Kidney capillary endothelial cell (primary cell): ENCODE results near the gene ARHGAP26.

ENCODE experiments used
- DNase-seq: peaks from one replicate; pipeline ENCODE4 v3.0.0-alpha.2; 2018; ENCODE audit warnings: low spot score

Gene ARHGAP26

GRCh38 chr5:143248391-143248790, 478.2 kb downstream of the ARHGAP26 start:
- no peak for DNase-seq

GRCh38 chr5:143248822-143249579, 478.8 kb downstream of the ARHGAP26 start:
- DNase-seq = peak; percentile 26

- DNase-seq = no peak
Measured at GRCh38 chr5:143249851-143250250, 479.7 kb downstream of the ARHGAP26 start.

- no peak for DNase-seq
Measured at GRCh38 chr5:143251190-143251589, 481.0 kb downstream of the ARHGAP26 start.

GRCh38 chr5:143251946-143252345, 481.8 kb downstream of the ARHGAP26 start:
- no peak for DNase-seq

- no peak for DNase-seq
Measured at GRCh38 chr5:143254819-143255218, 484.6 kb downstream of the ARHGAP26 start.

- DNase-seq = no peak
Measured at GRCh38 chr5:143258559-143259253, 488.5 kb downstream of the ARHGAP26 start.

GRCh38 chr5:143259254-143259605, 489.1 kb downstream of the ARHGAP26 start:
- no peak for DNase-seq

GRCh38 chr5:143261748-143262392, 491.7 kb downstream of the ARHGAP26 start:
- DNase-seq = no peak

- DNase-seq = peak; percentile 86
Measured at GRCh38 chr5:143262393-143263174, 492.4 kb downstream of the ARHGAP26 start.

GRCh38 chr5:143263272-143263810, 493.2 kb downstream of the ARHGAP26 start:
- DNase-seq = no peak

GRCh38 chr5:143265995-143266394, 495.8 kb downstream of the ARHGAP26 start:
- DNase-seq = no peak

GRCh38 chr5:143267186-143267585, 497.0 kb downstream of the ARHGAP26 start:
- DNase-seq = no peak

- no peak for DNase-seq
Measured at GRCh38 chr5:143268388-143268787, 498.2 kb downstream of the ARHGAP26 start.

GRCh38 chr5:143271431-143271830, 501.3 kb downstream of the ARHGAP26 start:
- DNase-seq = no peak

- DNase-seq = no peak
Measured at GRCh38 chr5:143274952-143275351, 504.8 kb downstream of the ARHGAP26 start.

GRCh38 chr5:143275512-143276363, 505.6 kb downstream of the ARHGAP26 start:
- no peak for DNase-seq

- DNase-seq = no peak
Measured at GRCh38 chr5:143277536-143277935, 507.4 kb downstream of the ARHGAP26 start.
